Panc1 (cell line): ENCODE measurements around the gene OLFML3. TPM values are rescaled to one million over a fixed set of nuclear protein-coding genes. Genes with fewer than 3 reads are reported as not detected.

ENCODE experiments used
- ATAC-seq: fragments of 200-7000 bp; cut with Tn5 transposase; 2 replicates; pipeline ENCODE4 v1.9.1; 2020; ENCODE audit warnings: mild to moderate bottlenecking, moderate library complexity
- BruUV-seq: library from RNA; stranded (reverse); fragments of 400-500 nt; replicated peaks from 2 replicates; lab custom pipeline; 2021; lab: Mats Ljungman, UMichigan
- CTCF ChIA-PET: fragments of 300-600 bp; sonication (Branson Sonifier 250); formaldehyde crosslinking; loops from one replicate; lab custom pipeline; 2022; ENCODE audit warnings: antibody characterized with exemption; lab: Charles Lee
- POLR2A ChIA-PET: fragments of 300-600 bp; sonication (Branson Sonifier 250); formaldehyde crosslinking; loops from one replicate; lab custom pipeline; 2022; ENCODE audit warnings: antibody characterized with exemption; lab: Charles Lee
- DNase-seq: peaks from one replicate; pipeline ENCODE4 v3.0.0-alpha.2; 2010; ENCODE audit warnings: low read depth, low spot score
- H3K27ac ChIP-seq: 2 replicates; pipeline ENCODE4 v1.5.1; 2011; ENCODE audit warnings: mild to moderate bottlenecking, low read length, inconsistent platforms
- H3K27me3 ChIP-seq: fragments of 200-500 bp; sonication (Bioruptor generic); 2 replicates; pipeline ENCODE4 v1.6.0; 2014; ENCODE audit warnings: low read length, inconsistent platforms; ENCODE audit not compliant: control insufficient read depth, insufficient read depth
- H3K36me3 ChIP-seq: fragments of 200-500 bp; sonication (Bioruptor generic); 2 replicates; pipeline ENCODE4 v1.5.1; 2014; ENCODE audit warnings: inconsistent platforms, mild to moderate bottlenecking, low read length, moderate library complexity; ENCODE audit not compliant: control insufficient read depth, insufficient read depth
- H3K4me1 ChIP-seq: 2 replicates; pipeline ENCODE4 v1.5.1; 2011; ENCODE audit warnings: inconsistent platforms, mild to moderate bottlenecking, low read length, moderate library complexity; ENCODE audit not compliant: control insufficient read depth, insufficient read depth
- H3K4me3 ChIP-seq, 2 experiments: 2 replicates each; pipeline ENCODE4 v1.5.1; 2011 to 2012; ENCODE audit warnings: low read depth in 2 of 2, low read length in 2 of 2, mild to moderate bottlenecking in 2 of 2, inconsistent platforms in 1 of 2, moderate library complexity in 1 of 2
- H3K9me3 ChIP-seq: fragments of 200-500 bp; sonication (Bioruptor generic); 2 replicates; pipeline ENCODE4 v1.5.1; 2014; ENCODE audit warnings: low read depth, mild to moderate bottlenecking, inconsistent platforms, low read length, moderate library complexity; ENCODE audit not compliant: control insufficient read depth, insufficient read depth
- POLR2AphosphoS5 ChIP-seq: IDR thresholded peaks from 2 replicates; pipeline ENCODE4 v1.6.1; 2012; ENCODE audit warnings: mild to moderate bottlenecking, low read depth, low read length, moderate library complexity
- SIN3A ChIP-seq: IDR thresholded peaks from 2 replicates; pipeline ENCODE4 v1.6.1; 2012; ENCODE audit warnings: low read depth, mild to moderate bottlenecking, low read length, moderate library complexity, borderline replicate concordance; ENCODE audit not compliant: insufficient read depth
- TCF7L2 ChIP-seq: IDR thresholded peaks from 2 replicates; pipeline ENCODE4 v1.6.1; 2011; ENCODE audit warnings: mild to moderate bottlenecking, low read depth, low read length, inconsistent platforms
- in situ Hi-C: cut with HindIII; loops from 2 replicates; pipeline ENCODE4 v1.10.0; 2016; ENCODE audit warnings: low sequenced_read_pairs, low pct_unique_long_range_greater_than_20kb
- intact Hi-C: fragments of 100-400 bp; cut with micrococcal nuclease; formaldehyde crosslinking; loops from one replicate; pipeline ENCODE4 v1.10.0; 2022; ENCODE audit not compliant: unreplicated experiment
- total RNA-seq: library from RNA; stranded (reverse); gene quantifications from one replicate; pipeline ENCODE4 v1.2.1, GENCODE V29; 2021; ENCODE audit not compliant: unreplicated experiment
- TF ChIP-seq, protein P1 (sequence below): fragments of 450-650 bp; IDR thresholded peaks from 2 replicates; pipeline ENCODE4 v1.5.1; 2017; ENCODE audit warnings: mild to moderate bottlenecking
- TF ChIP-seq, protein P2 (sequence below), 2 experiments: IDR thresholded peaks; 2 replicates each; pipeline ENCODE4 v1.6.1; 2011 to 2012; ENCODE audit warnings: low read depth in 2 of 2, control low read depth in 1 of 2, low read length in 1 of 2, mild to moderate bottlenecking in 1 of 2, moderate library complexity in 1 of 2; ENCODE audit not compliant: insufficient read depth in 1 of 2

OLFML3 gene
- total RNA-seq, 1 experiment from 2014 or later: 0.15 TPM

DNA sequence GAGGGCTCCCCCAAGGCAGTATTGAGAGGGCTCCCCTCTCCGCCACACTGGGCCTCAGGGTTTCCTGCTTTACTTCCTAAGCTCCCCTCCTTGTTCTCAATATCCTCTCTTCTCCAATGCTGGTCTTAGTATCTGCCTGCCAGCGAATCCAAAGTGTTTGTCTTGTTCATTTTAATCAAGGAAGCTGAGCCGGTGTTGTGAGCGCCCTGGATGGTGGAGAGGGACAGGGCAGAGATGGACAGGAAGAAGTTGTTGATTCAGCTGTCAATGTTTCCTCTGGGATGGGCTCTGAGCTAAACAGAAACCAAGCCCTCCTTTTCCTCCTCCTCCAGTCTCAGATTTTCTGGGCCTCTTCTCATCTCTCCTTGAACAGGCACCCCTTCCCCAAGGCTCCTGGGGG is 5.4 kb downstream of the OLFML3 start:
- Histone ChIP-seq H3K4me3 (no peak overlapping the region), H3K36me3 (no peaks in the 10 kb centered on the region), H3K9me3 (no peaks in the 10 kb centered on the region), H3K27ac (no peak overlapping the region), H3K4me1 (no peaks in the 10 kb centered on the region), H3K27me3 (no peaks in the 10 kb centered on the region)
- intact Hi-C loops: no loop called here
- CTCF ChIA-PET: no interaction called here
- DNase-seq (no peak), ATAC-seq (no peak)
- TF ChIP-seq, protein P1, sequence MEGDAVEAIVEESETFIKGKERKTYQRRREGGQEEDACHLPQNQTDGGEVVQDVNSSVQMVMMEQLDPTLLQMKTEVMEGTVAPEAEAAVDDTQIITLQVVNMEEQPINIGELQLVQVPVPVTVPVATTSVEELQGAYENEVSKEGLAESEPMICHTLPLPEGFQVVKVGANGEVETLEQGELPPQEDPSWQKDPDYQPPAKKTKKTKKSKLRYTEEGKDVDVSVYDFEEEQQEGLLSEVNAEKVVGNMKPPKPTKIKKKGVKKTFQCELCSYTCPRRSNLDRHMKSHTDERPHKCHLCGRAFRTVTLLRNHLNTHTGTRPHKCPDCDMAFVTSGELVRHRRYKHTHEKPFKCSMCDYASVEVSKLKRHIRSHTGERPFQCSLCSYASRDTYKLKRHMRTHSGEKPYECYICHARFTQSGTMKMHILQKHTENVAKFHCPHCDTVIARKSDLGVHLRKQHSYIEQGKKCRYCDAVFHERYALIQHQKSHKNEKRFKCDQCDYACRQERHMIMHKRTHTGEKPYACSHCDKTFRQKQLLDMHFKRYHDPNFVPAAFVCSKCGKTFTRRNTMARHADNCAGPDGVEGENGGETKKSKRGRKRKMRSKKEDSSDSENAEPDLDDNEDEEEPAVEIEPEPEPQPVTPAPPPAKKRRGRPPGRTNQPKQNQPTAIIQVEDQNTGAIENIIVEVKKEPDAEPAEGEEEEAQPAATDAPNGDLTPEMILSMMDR: no peak
- TF ChIP-seq, protein P2, sequence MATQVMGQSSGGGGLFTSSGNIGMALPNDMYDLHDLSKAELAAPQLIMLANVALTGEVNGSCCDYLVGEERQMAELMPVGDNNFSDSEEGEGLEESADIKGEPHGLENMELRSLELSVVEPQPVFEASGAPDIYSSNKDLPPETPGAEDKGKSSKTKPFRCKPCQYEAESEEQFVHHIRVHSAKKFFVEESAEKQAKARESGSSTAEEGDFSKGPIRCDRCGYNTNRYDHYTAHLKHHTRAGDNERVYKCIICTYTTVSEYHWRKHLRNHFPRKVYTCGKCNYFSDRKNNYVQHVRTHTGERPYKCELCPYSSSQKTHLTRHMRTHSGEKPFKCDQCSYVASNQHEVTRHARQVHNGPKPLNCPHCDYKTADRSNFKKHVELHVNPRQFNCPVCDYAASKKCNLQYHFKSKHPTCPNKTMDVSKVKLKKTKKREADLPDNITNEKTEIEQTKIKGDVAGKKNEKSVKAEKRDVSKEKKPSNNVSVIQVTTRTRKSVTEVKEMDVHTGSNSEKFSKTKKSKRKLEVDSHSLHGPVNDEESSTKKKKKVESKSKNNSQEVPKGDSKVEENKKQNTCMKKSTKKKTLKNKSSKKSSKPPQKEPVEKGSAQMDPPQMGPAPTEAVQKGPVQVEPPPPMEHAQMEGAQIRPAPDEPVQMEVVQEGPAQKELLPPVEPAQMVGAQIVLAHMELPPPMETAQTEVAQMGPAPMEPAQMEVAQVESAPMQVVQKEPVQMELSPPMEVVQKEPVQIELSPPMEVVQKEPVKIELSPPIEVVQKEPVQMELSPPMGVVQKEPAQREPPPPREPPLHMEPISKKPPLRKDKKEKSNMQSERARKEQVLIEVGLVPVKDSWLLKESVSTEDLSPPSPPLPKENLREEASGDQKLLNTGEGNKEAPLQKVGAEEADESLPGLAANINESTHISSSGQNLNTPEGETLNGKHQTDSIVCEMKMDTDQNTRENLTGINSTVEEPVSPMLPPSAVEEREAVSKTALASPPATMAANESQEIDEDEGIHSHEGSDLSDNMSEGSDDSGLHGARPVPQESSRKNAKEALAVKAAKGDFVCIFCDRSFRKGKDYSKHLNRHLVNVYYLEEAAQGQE (IDR thresholded peaks at IDR 0.05; ENCODE audit: insufficient read depth in 1 of 2, low read depth in 2 of 2, low read length in 1 of 2): no peak
- no peak for TF ChIP-seq TCF7L2
- no peak for TF ChIP-seq POLR2AphosphoS5
- TF ChIP-seq SIN3A: no peak
- in situ Hi-C loops: no loop called here
- BruUV-seq: no TSS peak
- POLR2A ChIA-PET: no interaction called here

DNA sequence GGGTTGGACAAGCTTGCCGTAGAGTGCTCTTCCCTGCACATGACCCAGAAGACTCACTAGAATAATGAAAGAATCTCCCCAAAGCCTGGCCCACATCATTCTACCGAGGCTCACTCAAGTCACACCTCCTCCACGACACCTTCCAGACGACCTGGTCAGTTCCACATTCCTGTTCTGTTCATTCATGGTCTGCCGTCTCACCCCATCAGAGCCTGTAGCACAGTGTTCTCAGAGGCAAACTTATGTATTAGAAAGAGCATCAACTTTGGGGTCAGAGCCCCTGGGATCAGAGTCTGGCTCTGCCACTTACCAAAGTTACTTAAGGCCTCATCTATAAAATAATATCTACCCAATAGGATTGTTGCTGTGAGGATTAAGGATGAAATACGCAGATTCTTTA is 7.5 kb downstream of the OLFML3 start:
- BruUV-seq: no TSS peak
- POLR2A ChIA-PET: no interaction called here
- no peaks in the 10 kb centered on the region for H3K27me3 ChIP-seq
- CTCF ChIA-PET: no interaction called here
- no peak overlapping the region for H3K27ac ChIP-seq
- no peaks in the 10 kb centered on the region for H3K9me3 ChIP-seq
- no peak overlapping the region for H3K4me3 ChIP-seq
- no peaks in the 10 kb centered on the region for H3K36me3 ChIP-seq
- intact Hi-C loops (no loop called here), in situ Hi-C loops (no loop called here)
- TF ChIP-seq, protein P1: no peak
- TF ChIP-seq TCF7L2 (no peak), SIN3A (no peak), POLR2AphosphoS5 (no peak)
- TF ChIP-seq, protein P2 (IDR thresholded peaks at IDR 0.05; ENCODE audit: insufficient read depth in 1 of 2, low read depth in 2 of 2, low read length in 1 of 2): no peak
- H3K4me1 ChIP-seq: no peaks in the 10 kb centered on the region
- DNase-seq: no peak
- ATAC-seq: no peak
